CD4-positive, CD25-positive, alpha-beta regulatory T cell (primary cell): ENCODE measurements around the gene SMAD3. TPM values are rescaled to one million over a fixed set of nuclear protein-coding genes. Genes with fewer than 3 reads are reported as not detected.

Source experiments
- ATAC-seq, 2 donors: fragments of 150-1000 bp; cut with Tn5 transposase; one replicate each; pipeline ENCODE4 v1.10.0; 2021; ENCODE audit warnings: low read depth in 2 of 2, moderate number of reproducible peaks in 2 of 2, moderate library complexity in 1 of 2
- DNase-seq, 3 donors: peaks; one replicate each; pipeline versions ENCODE4 v3.0.0 to v3.0.0-alpha.2; 2012 to 2022; ENCODE audit warnings: mixed read lengths in 1 of 3
- H3K27ac ChIP-seq: one replicate; pipeline ENCODE4 v1.7.0; 2013; ENCODE audit warnings: mild to moderate bottlenecking, low read length; ENCODE audit not compliant: insufficient read depth, poor library complexity, severe bottlenecking
- H3K27me3 ChIP-seq: one replicate; pipeline ENCODE4 v1.7.0; 2013; ENCODE audit warnings: low read length; ENCODE audit not compliant: control insufficient read depth, insufficient read depth
- H3K36me3 ChIP-seq: one replicate; pipeline ENCODE4 v1.7.0; 2013; ENCODE audit warnings: mild to moderate bottlenecking, low read length, moderate library complexity; ENCODE audit not compliant: control insufficient read depth, insufficient read depth
- H3K4me1 ChIP-seq: 2 replicates; pipeline ENCODE4 v1.7.0; 2013; ENCODE audit warnings: mild to moderate bottlenecking, low read length; ENCODE audit not compliant: insufficient read depth, control insufficient read depth, poor library complexity, severe bottlenecking
- H3K4me3 ChIP-seq: one replicate; pipeline ENCODE4 v1.7.0; 2013; ENCODE audit warnings: low read depth, mild to moderate bottlenecking, low read length, moderate library complexity
- H3K9me3 ChIP-seq, 2 experiments: 1 replicate in 1 of 2; 2 replicates in 1 of 2; pipeline ENCODE4 v1.7.0; 2013; ENCODE audit warnings: low read length in 2 of 2, mild to moderate bottlenecking in 1 of 2, moderate library complexity in 1 of 2; ENCODE audit not compliant: control insufficient read depth in 2 of 2
- H3K27ac Mint-ChIP-seq, 3 donors: one replicate each; pipeline ENCODE4 v1.8.0; 2020 to 2022; ENCODE audit warnings: mild to moderate bottlenecking in 3 of 3, mixed read lengths in 3 of 3, moderate library complexity in 2 of 3
- H3K27me3 Mint-ChIP-seq: one replicate; pipeline ENCODE4 v1.8.0; 2022; ENCODE audit warnings: mild to moderate bottlenecking, mixed read lengths
- H3K36me3 Mint-ChIP-seq: one replicate; pipeline ENCODE4 v1.8.0; 2020; ENCODE audit warnings: mixed read lengths
- H3K4me1 Mint-ChIP-seq, 4 donors: one replicate each; pipeline ENCODE4 v1.8.0; 2020 to 2022; ENCODE audit warnings: mixed read lengths in 4 of 4, mild to moderate bottlenecking in 1 of 4
- H3K4me3 Mint-ChIP-seq, 4 donors: one replicate each; pipeline ENCODE4 v1.8.0; 2020 to 2022; ENCODE audit warnings: mild to moderate bottlenecking in 4 of 4, mixed read lengths in 4 of 4, moderate library complexity in 3 of 4
- H3K9me3 Mint-ChIP-seq, 7 donors: one replicate each; pipeline ENCODE4 v1.8.0; 2020 to 2022; ENCODE audit warnings: mixed read lengths in 7 of 7, mild to moderate bottlenecking in 3 of 7, moderate library complexity in 2 of 7
- polyA plus RNA-seq, 4 donors: library from polyadenylated mRNA; unstranded; fragments of 300-500 nt; fragmentation: Illumina TruSeq; gene quantifications; one replicate each; pipeline ENCODE4 v1.2.3, GENCODE V29; 2021
- total RNA-seq: library from RNA; stranded (reverse); gene quantifications from one replicate; pipeline ENCODE4 v1.2.3, GENCODE V29; 2022

The SMAD3 gene
- total and polyA plus RNA-seq, 5 donors from 2014 or later, result 12.0 to 76.6 (median 14.7) TPM

- peaks cover 68% of the 10 kb centered on the region for H3K36me3 ChIP-seq
Observed at GRCh38 chr15:67166280-67167009, 101.0 kb downstream of the SMAD3 start.

GRCh38 chr15:67167091-67167490 lies 101.7 kb downstream of the SMAD3 start:
- DNase-seq, result no peak
- Mint-ChIP-seq H3K4me1 (peaks cover 3 to 21% (median 16%) of the 10 kb centered on the region in 4 donors), H3K36me3 (peaks cover 63% of the 10 kb centered on the region), H3K4me3 (no peak overlapping the region), H3K9me3 (no peaks in the 10 kb centered on the region), H3K27ac (peak overlapping the region in 2 of 3 donors; percentile 20 to 76), H3K27me3 (no peaks in the 10 kb centered on the region)
- no peaks in the 10 kb centered on the region for H3K4me1 ChIP-seq
- H3K27ac ChIP-seq, result no peak overlapping the region
- H3K9me3 ChIP-seq, result no peaks in the 10 kb centered on the region
- H3K4me3 ChIP-seq, result no peak overlapping the region
- peaks cover 75% of the 10 kb centered on the region for H3K36me3 ChIP-seq
- no peaks in the 10 kb centered on the region for H3K27me3 ChIP-seq
- no peak for ATAC-seq

More at GRCh38 chr15:67166280-67167009, 101.0 kb downstream of the SMAD3 start:
- Mint-ChIP-seq H3K27ac (peak overlapping the region; percentile 74 to 76 (median 74)), H3K4me3 (no peak overlapping the region), H3K36me3 (peaks cover 58% of the 10 kb centered on the region), H3K9me3 (no peaks in the 10 kb centered on the region), H3K27me3 (no peaks in the 10 kb centered on the region), H3K4me1 (peaks cover 4 to 24% (median 15%) of the 10 kb centered on the region in 4 donors)
- Histone ChIP-seq H3K4me3 (no peak overlapping the region), H3K4me1 (no peaks in the 10 kb centered on the region), H3K27ac (no peak overlapping the region), H3K27me3 (no peaks in the 10 kb centered on the region), H3K9me3 (no peaks in the 10 kb centered on the region)
- DNase-seq (no peak), ATAC-seq (no peak)

GRCh38 chr15:67168694-67169093 lies 103.3 kb downstream of the SMAD3 start:
- peaks cover 7 to 26% (median 25%) of the 10 kb centered on the region in 4 donors for H3K4me1 Mint-ChIP-seq
- no peak for DNase-seq

DNA sequence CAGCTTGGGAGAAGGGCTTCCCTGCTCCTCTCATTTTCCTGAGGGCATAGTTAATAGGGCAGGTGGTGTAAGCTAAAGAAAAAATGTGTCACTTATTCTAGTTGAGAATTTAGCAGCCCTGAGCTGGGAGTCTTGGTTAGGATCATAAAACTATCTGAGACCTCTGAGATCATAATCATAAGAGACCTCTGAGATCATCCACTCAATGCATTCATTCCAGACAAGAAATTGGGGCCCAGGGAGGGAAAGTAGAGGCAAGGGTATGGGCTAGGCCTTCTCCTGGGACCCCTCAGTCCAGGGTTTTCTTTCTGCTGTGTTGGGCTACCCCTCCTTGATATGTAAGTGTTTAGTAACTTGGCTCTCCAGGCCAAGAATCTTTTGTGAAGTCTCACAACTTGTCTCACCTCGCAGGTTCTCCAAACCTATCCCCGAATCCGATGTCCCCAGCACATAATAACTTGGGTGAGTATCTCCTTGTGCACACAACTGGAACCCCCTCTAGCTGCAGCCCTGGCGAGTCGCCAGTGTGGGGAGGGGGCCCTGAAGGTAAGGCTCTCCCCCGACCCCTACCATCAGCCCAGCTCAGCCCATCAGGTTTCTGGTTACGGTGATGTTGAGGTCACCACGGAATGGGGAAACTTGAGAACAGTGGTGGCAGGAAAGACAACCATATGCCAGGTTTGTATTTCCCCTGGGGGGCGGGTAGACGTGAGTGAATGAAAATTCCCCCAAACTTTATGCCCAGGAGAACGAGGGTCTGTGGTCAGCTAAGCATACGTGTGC lies 104.9 kb downstream of the SMAD3 start:
- H3K36me3 Mint-ChIP-seq, result peaks cover 66% of the 10 kb centered on the region
- H3K27ac Mint-ChIP-seq, result peak overlapping the region in 2 of 3 donors; percentile 3 to 62
- H3K27ac ChIP-seq, result no peak overlapping the region
- H3K4me1 ChIP-seq, result peaks cover 13% of the 10 kb centered on the region
- H3K9me3 ChIP-seq, result no peaks in the 10 kb centered on the region
- ATAC-seq (no peak), DNase-seq (no peak)
- no peak overlapping the region for H3K4me3 Mint-ChIP-seq
- no peaks in the 10 kb centered on the region for H3K27me3 ChIP-seq
- no peaks in the 10 kb centered on the region for H3K27me3 Mint-ChIP-seq
- no peaks in the 10 kb centered on the region for H3K9me3 Mint-ChIP-seq
- no peak overlapping the region for H3K4me3 ChIP-seq
- peaks cover 89% of the 10 kb centered on the region for H3K36me3 ChIP-seq
- H3K4me1 Mint-ChIP-seq, result peaks cover 8 to 41% (median 39%) of the 10 kb centered on the region in 4 donors

More at GRCh38 chr15:67168694-67169093, 103.3 kb downstream of the SMAD3 start:
- Mint-ChIP-seq H3K9me3 (no peaks in the 10 kb centered on the region), H3K27ac (peak overlapping the region in 2 of 3 donors; percentile 65 to 71), H3K36me3 (peaks cover 72% of the 10 kb centered on the region), H3K4me3 (no peak overlapping the region), H3K27me3 (no peaks in the 10 kb centered on the region)
- Histone ChIP-seq H3K4me1 (no peaks in the 10 kb centered on the region), H3K9me3 (no peaks in the 10 kb centered on the region), H3K27ac (no peak overlapping the region), H3K36me3 (peaks cover 86% of the 10 kb centered on the region), H3K27me3 (no peaks in the 10 kb centered on the region), H3K4me3 (no peak overlapping the region)
- ATAC-seq, result no peak

- H3K27me3 Mint-ChIP-seq, result no peaks in the 10 kb centered on the region
- H3K27ac Mint-ChIP-seq, result peak overlapping the region in 2 of 3 donors; percentile 22 to 28
- Histone ChIP-seq H3K27me3 (no peaks in the 10 kb centered on the region), H3K4me1 (peaks cover 19% of the 10 kb centered on the region), H3K4me3 (no peak overlapping the region), H3K27ac (no peak overlapping the region), H3K36me3 (peaks cover 82% of the 10 kb centered on the region), H3K9me3 (no peaks in the 10 kb centered on the region)
- DNase-seq (no peak), ATAC-seq (no peak)
- no peak overlapping the region for H3K4me3 Mint-ChIP-seq
- peaks cover 13 to 51% (median 39%) of the 10 kb centered on the region in 4 donors for H3K4me1 Mint-ChIP-seq
- no peaks in the 10 kb centered on the region for H3K9me3 Mint-ChIP-seq
- peaks cover 56% of the 10 kb centered on the region for H3K36me3 Mint-ChIP-seq
Observed at GRCh38 chr15:67171471-67171870, 106.1 kb downstream of the SMAD3 start.

GRCh38 chr15:67172172-67172571 lies 106.8 kb downstream of the SMAD3 start:
- ATAC-seq, result no peak
- H3K9me3 Mint-ChIP-seq, result no peaks in the 10 kb centered on the region
- no peak for DNase-seq
- H3K9me3 ChIP-seq, result no peaks in the 10 kb centered on the region
- no peaks in the 10 kb centered on the region for H3K27me3 Mint-ChIP-seq
- H3K4me3 ChIP-seq, result no peak overlapping the region
- H3K4me1 Mint-ChIP-seq, result peaks cover 13 to 52% (median 40%) of the 10 kb centered on the region in 4 donors
- H3K27me3 ChIP-seq, result no peaks in the 10 kb centered on the region
- H3K4me1 ChIP-seq, result peaks cover 19% of the 10 kb centered on the region
- peaks cover 54% of the 10 kb centered on the region for H3K36me3 Mint-ChIP-seq
- peaks cover 82% of the 10 kb centered on the region for H3K36me3 ChIP-seq
- H3K27ac Mint-ChIP-seq, result peak overlapping the region in 2 of 3 donors; percentile 25 to 78
- no peak overlapping the region for H3K27ac ChIP-seq
- H3K4me3 Mint-ChIP-seq, result no peak overlapping the region

DNA sequence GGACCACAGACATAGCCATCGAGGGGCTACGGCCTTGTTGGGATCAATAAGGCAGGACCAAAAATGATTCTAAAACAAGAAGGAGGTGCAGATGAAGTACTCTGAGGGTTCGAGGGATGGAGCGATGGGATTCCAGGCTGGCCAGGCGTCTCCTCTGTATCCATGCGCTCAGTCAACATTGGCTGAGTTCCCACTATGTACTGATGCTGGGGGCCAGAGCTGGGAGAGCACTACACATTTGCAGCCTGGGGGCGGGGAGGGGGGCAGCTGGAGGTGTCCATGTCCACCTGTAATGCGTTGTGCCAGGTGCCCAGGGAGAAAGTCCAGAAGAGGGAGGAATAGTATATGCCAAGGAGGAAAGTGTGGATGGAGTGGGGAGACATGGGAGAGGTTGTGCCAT lies 107.6 kb downstream of the SMAD3 start:
- H3K36me3 ChIP-seq, result peaks cover 80% of the 10 kb centered on the region
- H3K9me3 ChIP-seq, result no peaks in the 10 kb centered on the region
- H3K4me1 ChIP-seq, result peaks cover 19% of the 10 kb centered on the region
- Mint-ChIP-seq H3K9me3 (no peaks in the 10 kb centered on the region), H3K4me3 (peak overlapping the region in 1 of 4 donors; percentile 8), H3K36me3 (peaks cover 49% of the 10 kb centered on the region), H3K27ac (peak overlapping the region in 2 of 3 donors; percentile 92 to 94), H3K4me1 (peaks cover 13 to 52% (median 40%) of the 10 kb centered on the region in 4 donors), H3K27me3 (no peaks in the 10 kb centered on the region)
- H3K4me3 ChIP-seq, result no peak overlapping the region
- no peak for ATAC-seq
- H3K27me3 ChIP-seq, result no peaks in the 10 kb centered on the region
- no peak for DNase-seq
- no peak overlapping the region for H3K27ac ChIP-seq
